HG02759 (cell line): ENCODE results near the gene ATF2.

Experiments used
- ATAC-seq: cut with Tn5 transposase; IDR thresholded peaks from one replicate; pipeline ENCODE4 v1.9.1; 2021; ENCODE audit warnings: mild to moderate bottlenecking, moderate library complexity; ENCODE audit not compliant: unreplicated experiment

Gene ATF2, protein sequence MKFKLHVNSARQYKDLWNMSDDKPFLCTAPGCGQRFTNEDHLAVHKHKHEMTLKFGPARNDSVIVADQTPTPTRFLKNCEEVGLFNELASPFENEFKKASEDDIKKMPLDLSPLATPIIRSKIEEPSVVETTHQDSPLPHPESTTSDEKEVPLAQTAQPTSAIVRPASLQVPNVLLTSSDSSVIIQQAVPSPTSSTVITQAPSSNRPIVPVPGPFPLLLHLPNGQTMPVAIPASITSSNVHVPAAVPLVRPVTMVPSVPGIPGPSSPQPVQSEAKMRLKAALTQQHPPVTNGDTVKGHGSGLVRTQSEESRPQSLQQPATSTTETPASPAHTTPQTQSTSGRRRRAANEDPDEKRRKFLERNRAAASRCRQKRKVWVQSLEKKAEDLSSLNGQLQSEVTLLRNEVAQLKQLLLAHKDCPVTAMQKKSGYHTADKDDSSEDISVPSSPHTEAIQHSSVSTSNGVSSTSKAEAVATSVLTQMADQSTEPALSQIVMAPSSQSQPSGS

GRCh38 chr2:175167792-175168563 is at the start of gene ATF2:
Gene ATF2 (minus strand): TSS chr2:175168203. CDS start chr2:175136443, 31,760 bp downstream.
- ATAC-seq, result peak; percentile 95

DNA sequence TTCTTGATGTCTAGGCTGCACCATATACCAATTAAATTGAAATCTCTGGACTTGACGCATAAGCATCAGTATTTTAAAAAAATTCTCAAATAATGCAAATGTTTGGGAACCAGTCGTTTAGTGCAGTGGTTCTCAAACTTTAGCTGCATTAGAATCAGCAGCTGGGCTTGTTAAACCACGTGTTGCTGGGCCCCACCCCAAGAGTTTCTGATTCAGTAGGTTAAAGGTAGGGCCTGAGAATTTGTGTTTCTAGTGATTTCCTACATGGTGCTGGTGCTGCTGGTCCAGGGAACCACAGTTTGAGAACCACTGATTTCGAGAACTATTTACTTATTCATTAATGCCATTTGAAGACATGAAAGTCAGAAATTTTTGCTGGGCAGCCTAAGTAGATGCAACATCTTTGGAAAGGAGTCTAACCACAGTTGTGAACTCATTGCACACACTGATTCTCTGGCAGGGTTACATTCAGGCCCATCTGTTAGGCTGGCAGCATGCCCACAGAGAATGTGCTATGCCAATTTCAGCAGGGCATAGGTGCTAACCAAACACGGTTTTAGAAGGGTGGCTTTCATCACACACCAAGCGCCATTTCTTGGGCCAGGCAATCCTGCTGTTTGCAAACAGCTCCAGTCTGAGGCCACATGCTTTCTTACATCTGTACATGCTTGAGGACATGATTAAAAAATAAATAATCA is 39.9 kb upstream of the ATF2 start:
- ATAC-seq, result no peak

- no peak for ATAC-seq
Observed at GRCh38 chr2:175206866-175207265, 38.9 kb upstream of the ATF2 start.

DNA sequence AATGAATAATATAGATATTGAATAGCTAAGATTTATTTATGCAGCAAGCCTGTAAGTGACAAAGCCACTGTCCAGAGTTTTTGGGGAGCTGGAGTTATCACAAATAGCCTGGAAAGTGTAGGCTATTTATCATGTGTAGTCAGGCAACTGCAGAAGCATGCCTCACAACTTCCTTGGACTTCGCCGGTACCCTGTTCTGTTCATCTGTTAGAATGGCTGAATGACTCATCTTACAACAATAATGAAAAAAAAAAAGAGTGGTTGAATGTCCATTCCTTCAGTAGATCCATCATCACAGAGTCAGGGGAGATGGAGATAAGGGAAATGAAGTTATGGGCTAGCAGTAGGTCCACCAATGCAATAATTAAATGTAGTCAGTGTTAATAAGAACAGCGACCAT is 37.5 kb upstream of the ATF2 start:
- no peak for ATAC-seq

DNA sequence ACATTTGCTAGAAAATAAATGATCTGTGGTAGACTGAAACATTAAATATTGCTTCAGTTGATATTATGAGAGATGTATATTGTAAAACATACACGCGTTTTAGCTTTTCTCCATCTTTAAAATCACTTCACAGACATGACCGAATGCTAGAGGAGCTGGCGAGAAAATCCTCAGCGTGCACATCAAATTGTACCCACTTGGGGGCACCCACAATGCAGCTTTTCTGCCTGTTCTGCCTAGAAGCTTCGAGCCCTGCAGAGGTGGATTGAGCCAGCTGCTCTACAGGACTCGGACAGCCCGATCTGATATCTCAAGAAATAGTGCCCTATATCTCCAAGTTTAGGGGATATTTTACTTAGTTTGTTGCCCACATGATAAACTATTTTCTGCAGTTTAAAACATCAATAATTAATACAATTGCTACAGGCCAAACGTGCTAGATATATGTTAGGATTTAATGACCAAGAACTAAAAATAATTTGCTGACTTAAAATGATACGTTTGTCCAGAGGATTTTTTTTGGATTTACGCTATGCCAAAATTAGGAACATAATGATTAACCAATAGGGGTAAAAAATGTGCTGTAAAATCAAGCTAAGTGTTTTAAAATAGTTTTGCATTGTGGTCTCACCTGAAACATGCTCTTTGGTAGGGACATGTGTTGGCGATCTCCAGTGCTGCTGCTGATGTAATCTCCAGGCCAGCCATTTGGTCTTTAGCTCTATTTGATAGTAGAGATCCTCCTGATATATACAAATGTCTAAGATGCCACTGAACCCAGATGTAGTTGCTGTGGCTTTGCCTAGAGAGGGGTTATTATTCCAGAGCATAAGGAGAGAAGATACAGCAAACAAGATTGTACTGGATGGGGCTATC is 35.9 kb upstream of the ATF2 start:
- ATAC-seq, result peak; percentile 87

DNA sequence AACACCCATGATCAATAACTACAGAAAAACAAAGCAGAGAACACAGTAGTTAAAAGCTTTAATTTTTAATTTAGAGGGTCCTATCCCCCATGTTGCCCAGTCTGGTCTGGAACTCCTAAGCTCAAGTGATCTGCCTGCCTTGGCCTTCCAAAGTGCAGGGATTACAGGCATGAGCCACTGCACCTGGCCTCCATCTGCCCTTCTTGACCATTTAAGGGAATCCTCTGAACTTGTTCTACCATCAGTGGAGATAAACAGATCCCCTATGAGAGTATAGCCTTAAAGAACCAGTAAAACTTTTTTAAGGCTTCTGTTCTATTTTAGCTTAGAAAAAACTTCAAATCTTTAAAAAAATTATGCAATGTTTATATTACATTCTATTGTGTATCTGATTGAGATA is 27.0 kb upstream of the ATF2 start:
- no peak for ATAC-seq

GRCh38 chr2:175188761-175189160 is 20.8 kb upstream of the ATF2 start:
- ATAC-seq, result no peak

DNA sequence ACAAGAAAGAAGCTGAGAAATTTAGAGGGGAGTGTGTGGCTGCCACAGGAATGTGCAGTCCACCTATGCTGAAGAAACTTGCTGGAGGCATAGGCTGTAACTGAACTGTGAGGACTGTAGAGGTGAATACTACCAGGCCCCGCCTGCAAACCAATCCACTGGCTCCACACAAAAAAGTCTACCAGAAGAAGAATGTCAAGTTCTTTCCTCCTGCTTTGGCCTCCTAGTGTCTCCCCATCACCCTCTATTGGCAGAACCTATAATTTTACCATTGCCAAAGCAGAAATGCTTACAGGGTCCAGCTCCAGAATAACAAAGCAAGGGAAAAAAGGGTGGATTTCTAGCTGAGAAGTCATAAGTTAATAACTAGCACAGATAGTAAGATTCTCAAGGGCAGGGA is 19.4 kb upstream of the ATF2 start:
- peak; percentile 67 for ATAC-seq

- no peak for ATAC-seq
Observed at GRCh38 chr2:175183674-175184073, 15.7 kb upstream of the ATF2 start.

DNA sequence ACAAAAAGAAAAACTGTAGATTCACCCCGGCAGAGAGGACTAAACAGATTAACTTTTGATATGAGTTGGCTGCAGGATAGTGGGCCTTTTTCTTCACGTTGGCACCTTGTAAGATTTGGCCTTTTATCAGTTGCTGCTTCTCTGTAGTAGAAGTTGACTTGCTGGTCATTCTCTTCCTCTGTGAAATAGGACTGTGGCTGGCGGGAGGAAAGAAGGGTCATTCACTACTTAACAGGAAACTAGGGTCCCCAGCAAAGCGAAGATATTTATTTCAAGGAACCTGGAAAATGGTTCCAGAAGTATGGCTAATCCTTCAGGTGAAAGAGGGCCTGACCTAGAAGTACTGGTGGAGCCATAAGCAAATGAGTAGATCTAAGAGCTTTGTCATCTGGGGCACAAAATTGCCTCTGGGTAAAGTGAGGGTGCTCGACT is 13.9 kb upstream of the ATF2 start:
- no peak for ATAC-seq

- peak; percentile 94 for ATAC-seq
Observed at GRCh38 chr2:175181104-175181876, 13.3 kb upstream of the ATF2 start, which contains the start of gene ATP5MC3. Gene ATP5MC3 (minus strand): TSS chr2:175181710. CDS start chr2:175181393, 317 bp downstream.

- peak; percentile 57 for ATAC-seq
Observed at GRCh38 chr2:175180701-175181103, 12.7 kb upstream of the ATF2 start.

- ATAC-seq, result no peak
Observed at GRCh38 chr2:175176624-175177023, 8.6 kb upstream of the ATF2 start.

DNA sequence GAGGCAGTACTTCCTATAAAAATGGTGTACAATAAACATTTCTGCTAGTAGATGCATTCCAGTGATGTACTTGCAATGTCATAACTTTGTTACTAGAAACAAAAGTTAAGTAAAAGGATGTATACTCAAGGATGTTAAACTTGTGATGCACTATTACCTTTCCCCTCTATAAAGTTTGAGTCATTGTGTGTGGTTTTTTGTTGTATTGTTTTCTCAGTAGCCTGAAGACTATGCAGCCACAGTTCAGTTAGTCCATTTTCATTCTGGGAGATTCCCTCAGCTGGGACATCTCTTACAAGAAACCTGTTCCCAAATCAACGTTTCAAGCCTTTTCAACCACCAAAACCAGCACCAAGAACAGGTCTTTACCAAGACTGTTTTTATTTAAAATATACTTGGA is 7.9 kb upstream of the ATF2 start:
- no peak for ATAC-seq

DNA sequence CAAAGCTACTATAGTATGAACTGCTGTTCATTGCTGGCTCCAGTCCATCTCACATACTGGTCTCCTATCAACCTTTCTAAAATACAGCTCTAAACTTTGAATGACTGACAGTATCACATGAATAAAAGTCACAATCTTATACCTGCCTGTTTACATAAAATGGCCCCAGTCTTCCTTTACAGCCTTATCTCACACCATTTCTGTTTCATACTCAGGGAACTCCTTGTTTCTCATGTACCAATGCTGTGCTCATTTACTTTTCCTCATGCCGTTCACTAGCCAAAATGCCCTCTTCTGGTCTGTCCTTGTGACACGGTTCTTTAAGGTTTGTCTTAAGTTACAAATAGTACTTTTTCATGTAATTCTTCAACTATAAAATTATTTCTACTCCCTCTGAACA is 7.3 kb upstream of the ATF2 start:
- no peak for ATAC-seq

DNA sequence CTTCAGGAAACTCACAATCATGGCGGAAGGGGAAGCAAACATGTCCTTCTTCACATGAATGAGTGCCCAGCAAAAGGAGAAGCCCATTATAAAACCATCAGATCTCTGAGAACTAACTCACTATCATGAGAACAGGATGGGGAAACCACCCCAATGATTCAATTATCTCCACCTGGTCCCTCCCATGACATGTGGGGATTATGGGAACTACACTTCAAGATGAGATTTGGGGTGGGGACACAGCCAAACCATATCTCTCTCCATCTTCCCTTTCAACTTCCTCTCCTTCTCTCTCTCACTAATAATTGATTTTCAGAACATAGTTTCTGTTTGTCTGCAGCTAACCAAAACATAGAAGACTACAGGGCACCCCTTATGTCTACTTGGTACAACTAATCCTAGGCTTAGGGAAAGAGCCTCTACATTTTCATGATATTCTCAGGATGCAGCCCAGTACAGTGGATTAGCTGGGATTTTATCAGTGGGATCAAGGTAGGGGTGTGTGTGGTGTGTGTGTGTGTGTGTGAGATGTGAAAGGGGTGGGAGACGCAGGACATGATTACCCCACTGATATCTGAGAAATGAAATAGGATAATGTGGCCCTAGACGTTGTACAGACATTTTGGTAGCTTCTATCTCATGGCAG is 2.8 kb upstream of the ATF2 start:
- ATAC-seq, result no peak

DNA sequence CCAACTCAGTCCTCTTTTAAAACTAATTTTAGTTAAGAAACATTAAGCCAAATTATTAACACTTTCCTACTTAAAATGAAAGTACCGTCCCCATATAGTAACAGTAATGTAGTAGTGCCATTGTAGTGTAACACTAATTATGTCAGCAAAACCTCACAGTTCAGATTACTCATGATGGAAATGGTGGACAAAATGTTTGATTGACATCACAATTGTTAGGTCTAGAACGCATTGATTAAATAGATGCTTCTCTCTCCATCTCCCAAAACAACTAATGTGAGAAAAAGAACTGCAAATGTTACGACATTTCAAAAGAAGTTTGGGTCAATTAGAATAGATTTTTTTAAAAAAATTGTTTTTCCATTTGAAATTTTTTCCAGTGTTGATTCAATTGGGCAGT is 1.2 kb upstream of the ATF2 start:
- no peak for ATAC-seq

GRCh38 chr2:175168564-175168945 is 552 bp upstream of the ATF2 start:
- peak; percentile 26 for ATAC-seq
